Measurements from ENCODE around the gene AXDND1.
"Not testable (repeated sequence)": the region's sequence is repeated elsewhere in the genome, so short reads cannot be mapped to it uniquely, and the experiment has no call there.

Gene AXDND1

DNA sequence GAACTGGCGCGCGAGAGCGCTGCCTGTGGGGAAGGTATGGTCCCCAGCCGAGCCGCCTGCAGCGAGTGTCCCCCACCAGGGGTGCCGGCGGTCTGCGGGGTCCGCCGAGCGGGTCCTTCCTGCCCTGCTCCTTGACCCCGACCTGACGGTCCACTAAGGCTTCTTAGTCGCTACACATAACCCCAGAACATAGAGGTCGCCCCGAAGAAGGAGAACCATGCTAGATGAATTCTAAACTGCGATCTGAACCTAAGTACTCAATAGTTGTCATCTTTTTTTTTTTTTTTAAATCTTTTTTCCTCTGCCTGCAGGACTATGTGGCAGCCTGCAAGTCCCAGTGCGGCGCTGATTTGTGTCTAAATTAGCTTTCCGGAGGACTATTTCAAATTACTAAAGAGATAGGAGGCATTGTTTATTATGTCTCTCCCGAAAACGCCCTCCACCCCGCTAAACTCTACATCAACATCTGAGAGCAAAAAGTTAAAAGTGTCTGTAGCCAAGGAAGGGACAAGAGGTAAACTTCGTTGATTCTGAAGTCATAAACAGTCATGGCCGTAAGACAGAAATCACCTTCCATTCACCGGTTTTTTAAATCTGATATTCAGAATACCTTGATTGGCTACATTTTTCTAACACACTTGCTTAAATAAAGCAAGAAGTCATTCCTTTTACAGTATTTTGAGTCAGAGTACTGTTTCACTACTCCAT is 476 bp downstream of the AXDND1 start:
- no peaks in the 10 kb centered on the region for H3K27me3 ChIP-seq (ENCODE audit: control insufficient read depth, insufficient read depth, low read length)
- H3K27ac ChIP-seq (ENCODE audit: low read length) = no peak overlapping the region
- H3K4me3 ChIP-seq (ENCODE audit: low read length) = peak overlapping the region; percentile 96
- no peaks in the 10 kb centered on the region for H3K36me3 ChIP-seq (ENCODE audit: control insufficient read depth, insufficient read depth, low read length)
- H3K9me3 ChIP-seq (ENCODE audit: control insufficient read depth, insufficient read depth, low read length) = no peaks in the 10 kb centered on the region
- H3K4me1 ChIP-seq (ENCODE audit: control insufficient read depth, insufficient read depth, low read length) = no peaks in the 10 kb centered on the region
- no peak for DNase-seq (ENCODE audit: low read depth, low spot score)
- WGBS (ENCODE audit: insufficient coverage, insufficient read length) = no CpG with 5 or more reads among the region's 28 CpGs

DNA sequence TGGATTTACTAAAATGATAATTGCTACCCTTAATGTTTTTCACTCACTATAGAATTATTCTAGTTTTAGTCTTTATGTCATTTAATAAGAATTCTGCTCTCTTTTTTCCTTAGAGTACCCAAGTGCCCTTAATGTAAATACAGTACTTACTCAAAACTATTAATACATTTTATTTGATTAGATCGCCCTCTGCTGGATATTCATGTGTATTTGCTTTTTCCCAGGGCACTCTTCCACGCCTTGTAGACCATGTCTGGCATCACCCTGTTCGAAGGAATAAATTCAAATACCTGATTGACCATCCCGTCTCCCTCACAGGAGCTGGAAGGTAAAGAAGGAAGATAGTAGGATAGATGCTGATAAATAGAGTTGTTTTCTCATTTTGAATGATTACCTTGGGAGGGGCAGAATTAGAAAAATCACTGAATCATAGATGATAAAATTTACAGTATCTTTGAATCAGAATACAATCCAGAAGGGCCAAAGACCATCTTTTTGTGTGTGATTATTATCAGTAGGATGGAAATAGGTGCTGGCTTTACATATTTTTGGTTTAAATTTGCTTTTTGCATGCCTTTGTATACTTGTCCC is 4.1 kb downstream of the AXDND1 start:
- DNase-seq (ENCODE audit: low read depth, low spot score) = peak; percentile 25
- H3K27me3 ChIP-seq (ENCODE audit: control insufficient read depth, insufficient read depth, low read length) = no peaks in the 10 kb centered on the region
- no peaks in the 10 kb centered on the region for H3K9me3 ChIP-seq (ENCODE audit: control insufficient read depth, insufficient read depth, low read length)
- no CpG with 5 or more reads among the region's 4 CpGs for WGBS (ENCODE audit: insufficient coverage, insufficient read length)
- no peaks in the 10 kb centered on the region for H3K36me3 ChIP-seq (ENCODE audit: control insufficient read depth, insufficient read depth, low read length)
- H3K4me3 ChIP-seq (ENCODE audit: low read length) = no peak overlapping the region
- no peaks in the 10 kb centered on the region for H3K4me1 ChIP-seq (ENCODE audit: control insufficient read depth, insufficient read depth, low read length)
- no peak overlapping the region for H3K27ac ChIP-seq (ENCODE audit: low read length)

DNA sequence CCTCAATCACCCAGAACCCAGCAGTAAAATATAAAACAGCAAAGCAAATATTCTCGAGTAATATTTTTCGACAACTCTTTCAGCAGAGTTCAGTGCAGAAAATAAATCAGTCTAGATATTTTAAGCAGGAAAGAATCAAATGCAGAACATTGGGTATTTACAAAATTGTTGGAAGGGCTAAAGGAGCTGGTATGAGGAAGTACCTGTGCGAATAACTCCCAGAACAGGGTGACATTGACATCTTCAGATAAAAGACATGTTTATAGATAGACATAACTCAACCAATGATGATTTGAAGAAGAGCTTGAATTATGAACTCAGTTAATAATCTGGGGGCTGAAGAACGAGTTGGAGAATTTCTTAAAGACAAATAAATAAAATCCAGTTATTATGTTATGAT is 6.4 kb downstream of the AXDND1 start:
- no CpG with 5 or more reads among the region's 4 CpGs for WGBS (ENCODE audit: insufficient coverage, insufficient read length)
- no peak overlapping the region for H3K4me3 ChIP-seq (ENCODE audit: low read length)
- no peaks in the 10 kb centered on the region for H3K27me3 ChIP-seq (ENCODE audit: control insufficient read depth, insufficient read depth, low read length)
- H3K36me3 ChIP-seq (ENCODE audit: control insufficient read depth, insufficient read depth, low read length) = no peaks in the 10 kb centered on the region
- H3K4me1 ChIP-seq (ENCODE audit: control insufficient read depth, insufficient read depth, low read length) = no peaks in the 10 kb centered on the region
- H3K27ac ChIP-seq (ENCODE audit: low read length) = no peak overlapping the region
- no peaks in the 10 kb centered on the region for H3K9me3 ChIP-seq (ENCODE audit: control insufficient read depth, insufficient read depth, low read length)
- DNase-seq (ENCODE audit: low read depth, low spot score) = no peak

DNA sequence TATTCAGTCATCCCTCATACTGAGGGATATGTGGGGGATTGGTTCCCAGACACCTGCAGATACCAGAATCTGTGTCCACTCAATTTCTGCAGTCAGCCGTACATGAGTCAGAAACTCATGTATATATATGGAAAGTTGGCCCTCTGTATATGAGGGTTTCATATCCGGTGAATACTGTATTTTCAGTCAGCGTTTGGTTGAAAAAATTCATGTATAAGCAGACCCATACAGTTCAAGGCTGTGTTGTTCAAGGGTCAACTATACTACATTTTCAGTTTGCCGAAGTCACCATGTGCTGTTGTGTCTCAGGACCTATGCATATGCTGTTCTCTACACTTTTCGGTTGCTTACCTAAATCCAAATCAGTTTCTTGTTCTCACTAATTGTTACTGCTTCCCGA is 10.5 kb downstream of the AXDND1 start:
- Histone ChIP-seq H3K36me3 (ENCODE audit: control insufficient read depth, insufficient read depth, low read length) (no peaks in the 10 kb centered on the region), H3K27ac (ENCODE audit: low read length) (no peak overlapping the region), H3K9me3 (ENCODE audit: control insufficient read depth, insufficient read depth, low read length) (no peaks in the 10 kb centered on the region), H3K4me3 (ENCODE audit: low read length) (no peak overlapping the region), H3K27me3 (ENCODE audit: control insufficient read depth, insufficient read depth, low read length) (no peaks in the 10 kb centered on the region), H3K4me1 (ENCODE audit: control insufficient read depth, insufficient read depth, low read length) (no peaks in the 10 kb centered on the region)
- DNase-seq (ENCODE audit: low read depth, low spot score) = no peak
- WGBS (ENCODE audit: insufficient coverage, insufficient read length) = no CpG with 5 or more reads among the region's 6 CpGs

DNA sequence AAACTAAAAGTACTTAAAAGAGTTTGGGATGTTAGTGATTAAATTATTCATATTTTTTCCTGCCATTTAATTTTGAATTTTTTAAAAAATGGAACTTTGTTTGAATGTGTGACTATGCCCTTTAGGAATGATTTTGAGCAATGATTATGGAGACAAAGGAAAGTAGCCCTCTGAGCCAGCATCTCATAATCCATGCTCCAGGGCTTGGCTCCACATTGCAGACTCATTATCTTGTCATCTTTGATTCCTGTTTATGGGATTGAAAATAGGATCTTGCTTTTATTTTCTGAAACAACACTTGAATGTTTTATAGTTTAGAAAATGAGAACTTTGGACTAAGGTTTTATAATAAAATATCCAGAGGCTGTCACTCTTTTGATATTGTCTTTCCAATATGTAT is 14.5 kb downstream of the AXDND1 start:
- Histone ChIP-seq H3K36me3 (ENCODE audit: control insufficient read depth, insufficient read depth, low read length) (no peaks in the 10 kb centered on the region), H3K4me3 (ENCODE audit: low read length) (no peak overlapping the region), H3K27ac (ENCODE audit: low read length) (no peak overlapping the region), H3K9me3 (ENCODE audit: control insufficient read depth, insufficient read depth, low read length) (no peaks in the 10 kb centered on the region), H3K27me3 (ENCODE audit: control insufficient read depth, insufficient read depth, low read length) (no peaks in the 10 kb centered on the region), H3K4me1 (ENCODE audit: control insufficient read depth, insufficient read depth, low read length) (no peaks in the 10 kb centered on the region)
- DNase-seq (ENCODE audit: low read depth, low spot score) = no peak

DNA sequence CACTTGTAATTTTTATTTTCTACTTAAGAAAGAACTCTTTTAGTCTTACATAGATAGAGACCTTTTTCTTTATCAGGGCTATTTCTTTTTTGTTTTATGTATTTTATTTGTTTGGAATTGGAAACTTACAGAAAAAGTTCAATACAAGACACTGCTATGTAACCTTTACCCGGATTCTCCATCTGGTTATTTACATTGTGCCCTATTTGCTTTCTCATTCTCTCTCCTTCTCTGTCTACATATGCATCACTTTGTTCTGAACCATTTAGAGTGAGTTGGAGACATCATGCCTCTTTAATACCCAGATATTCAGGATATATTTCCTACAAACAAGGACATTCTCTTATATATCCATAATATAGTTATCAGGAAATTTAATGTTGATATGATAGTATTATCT is 18.3 kb downstream of the AXDND1 start:
- no peaks in the 10 kb centered on the region for H3K9me3 ChIP-seq (ENCODE audit: control insufficient read depth, insufficient read depth, low read length)
- H3K27me3 ChIP-seq (ENCODE audit: control insufficient read depth, insufficient read depth, low read length) = no peaks in the 10 kb centered on the region; the same call in 1 of the 2 replicates
- no peaks in the 10 kb centered on the region for H3K4me1 ChIP-seq (ENCODE audit: control insufficient read depth, insufficient read depth, low read length)
- no peak for DNase-seq (ENCODE audit: low read depth, low spot score)
- WGBS (ENCODE audit: insufficient coverage, insufficient read length) = no CpG with 5 or more reads among the region's 1 CpG
- H3K27ac ChIP-seq (ENCODE audit: low read length) = no peak overlapping the region
- H3K36me3 ChIP-seq (ENCODE audit: control insufficient read depth, insufficient read depth, low read length) = no peaks in the 10 kb centered on the region
- H3K4me3 ChIP-seq (ENCODE audit: low read length) = no peak overlapping the region

DNA sequence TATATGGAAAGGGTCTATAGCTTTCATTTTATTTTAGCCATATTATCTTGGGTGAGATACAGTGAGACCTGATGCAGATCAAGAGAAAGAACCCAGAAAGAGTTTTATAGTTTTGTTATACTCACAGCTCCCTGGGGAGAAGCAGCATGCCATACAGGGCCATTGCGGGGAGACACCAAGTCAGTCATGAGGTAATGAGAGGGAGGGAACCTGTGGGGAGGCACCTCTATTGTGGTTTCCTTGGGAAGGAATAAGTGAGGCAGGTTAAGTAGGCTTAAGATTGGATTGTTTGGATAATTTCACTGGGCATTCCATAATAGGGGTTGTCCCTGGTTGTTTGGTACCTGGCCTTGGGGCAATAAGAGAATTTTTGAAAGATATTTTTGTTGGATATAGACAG is 19.7 kb downstream of the AXDND1 start:
- Histone ChIP-seq H3K4me1 (ENCODE audit: control insufficient read depth, insufficient read depth, low read length) (no peaks in the 10 kb centered on the region), H3K27ac (ENCODE audit: low read length) (no peak overlapping the region), H3K36me3 (ENCODE audit: control insufficient read depth, insufficient read depth, low read length) (no peaks in the 10 kb centered on the region), H3K27me3 (ENCODE audit: control insufficient read depth, insufficient read depth, low read length) (no peaks in the 10 kb centered on the region; the same call in 1 of the 2 replicates), H3K9me3 (ENCODE audit: control insufficient read depth, insufficient read depth, low read length) (no peaks in the 10 kb centered on the region), H3K4me3 (ENCODE audit: low read length) (no peak overlapping the region)
- no peak for DNase-seq (ENCODE audit: low read depth, low spot score)
- WGBS (ENCODE audit: insufficient coverage, insufficient read length) = no CpG with 5 or more reads among the region's 1 CpG

DNA sequence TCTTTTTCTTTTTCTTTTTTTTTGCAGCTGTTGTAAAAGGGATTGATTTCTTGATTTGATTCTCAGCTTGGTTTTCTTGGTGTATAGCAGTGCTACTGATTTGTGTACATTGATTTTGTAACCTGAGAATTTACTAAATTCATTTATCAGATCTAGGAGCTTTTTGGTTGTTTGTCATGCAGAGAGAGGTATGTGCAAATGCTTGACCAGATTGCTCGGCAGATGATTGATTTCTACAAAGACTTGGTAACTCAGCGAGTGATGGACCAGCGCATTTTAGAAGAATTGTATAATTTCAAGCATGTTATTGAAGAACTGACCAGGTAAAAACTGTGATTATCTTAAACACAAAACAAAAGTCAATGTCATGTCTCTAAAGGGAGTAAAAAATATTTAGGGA is 27.9 kb downstream of the AXDND1 start:
- Histone ChIP-seq H3K27me3 (ENCODE audit: control insufficient read depth, insufficient read depth, low read length) (no peaks in the 10 kb centered on the region), H3K36me3 (ENCODE audit: control insufficient read depth, insufficient read depth, low read length) (no peaks in the 10 kb centered on the region), H3K27ac (ENCODE audit: low read length) (no peak overlapping the region), H3K9me3 (ENCODE audit: control insufficient read depth, insufficient read depth, low read length) (no peaks in the 10 kb centered on the region), H3K4me1 (ENCODE audit: control insufficient read depth, insufficient read depth, low read length) (no peaks in the 10 kb centered on the region), H3K4me3 (ENCODE audit: low read length) (no peak overlapping the region)
- WGBS (ENCODE audit: insufficient coverage, insufficient read length) = no CpG with 5 or more reads among the region's 3 CpGs
- DNase-seq (ENCODE audit: low read depth, low spot score) = no peak

DNA sequence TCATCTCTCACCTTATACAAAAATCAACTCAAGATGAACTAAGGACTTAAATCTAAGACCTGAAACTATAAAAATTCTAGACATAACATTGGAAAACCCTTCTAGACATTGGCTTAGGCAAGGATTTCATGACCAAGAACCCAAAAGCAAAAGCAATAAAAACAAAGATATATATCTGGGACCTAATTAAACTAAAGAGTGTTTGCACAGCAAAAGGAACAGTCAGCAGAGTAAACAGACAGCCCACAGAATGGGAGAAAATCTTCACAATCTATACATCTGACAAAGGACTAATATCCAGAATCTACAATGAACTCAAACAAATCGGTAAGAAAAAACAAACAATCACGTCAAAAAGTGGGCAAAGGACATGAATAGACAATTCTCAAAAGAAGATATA is 33.6 kb downstream of the AXDND1 start:
- not testable (repeated sequence) for H3K9me3 ChIP-seq (ENCODE audit: control insufficient read depth, insufficient read depth, low read length); H3K27ac ChIP-seq (ENCODE audit: low read length); H3K36me3 ChIP-seq (ENCODE audit: control insufficient read depth, insufficient read depth, low read length); H3K27me3 ChIP-seq (ENCODE audit: control insufficient read depth, insufficient read depth, low read length); H3K4me3 ChIP-seq (ENCODE audit: low read length); H3K4me1 ChIP-seq (ENCODE audit: control insufficient read depth, insufficient read depth, low read length); DNase-seq (ENCODE audit: low read depth, low spot score)
- no CpG with 5 or more reads among the region's 2 CpGs for WGBS (ENCODE audit: insufficient coverage, insufficient read length)

DNA sequence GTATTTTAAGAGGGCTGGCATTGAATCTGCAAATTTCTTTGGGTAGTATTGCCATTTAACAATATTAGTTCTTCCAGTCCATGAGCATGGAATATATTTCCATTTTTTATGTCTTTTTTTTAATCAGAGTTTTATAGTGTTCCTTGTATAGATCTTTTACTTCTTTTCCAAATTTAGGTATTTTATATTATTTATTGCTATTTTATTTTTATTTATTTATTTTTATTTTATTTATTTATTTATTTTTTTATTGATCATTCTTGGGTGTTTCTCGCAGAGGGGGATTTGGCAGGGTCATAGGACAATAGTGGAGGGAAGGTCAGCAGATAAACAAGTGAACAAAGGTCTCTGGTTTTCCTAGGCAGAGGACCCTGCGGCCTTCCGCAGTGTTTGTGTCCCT is 52.0 kb downstream of the AXDND1 start:
- H3K27me3 ChIP-seq (ENCODE audit: control insufficient read depth, insufficient read depth, low read length); H3K27ac ChIP-seq (ENCODE audit: low read length); H3K4me1 ChIP-seq (ENCODE audit: control insufficient read depth, insufficient read depth, low read length); DNase-seq (ENCODE audit: low read depth, low spot score); H3K4me3 ChIP-seq (ENCODE audit: low read length); H3K9me3 ChIP-seq (ENCODE audit: control insufficient read depth, insufficient read depth, low read length); H3K36me3 ChIP-seq (ENCODE audit: control insufficient read depth, insufficient read depth, low read length): not testable (repeated sequence)
- no CpG with 5 or more reads among the region's 3 CpGs for WGBS (ENCODE audit: insufficient coverage, insufficient read length)

DNA sequence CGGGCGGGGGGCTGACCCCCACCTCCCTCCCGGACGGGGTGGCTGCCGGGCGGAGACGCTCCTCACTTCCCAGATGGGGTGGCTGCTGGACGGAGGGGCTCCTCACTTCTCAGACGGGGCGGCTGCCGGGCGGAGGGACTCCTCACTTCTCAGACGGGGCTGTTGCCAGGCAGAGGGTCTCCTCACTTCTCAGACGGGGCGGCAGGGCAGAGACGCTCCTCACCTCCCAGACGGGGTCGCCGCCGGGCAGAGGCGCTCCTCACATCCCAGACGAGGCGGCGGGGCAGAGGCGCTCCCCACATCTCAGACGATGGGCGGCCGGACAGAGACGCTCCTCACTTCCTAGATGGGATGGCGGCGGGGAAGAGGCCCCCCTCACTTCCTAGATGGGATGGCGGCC is 52.9 kb downstream of the AXDND1 start:
- WGBS (ENCODE audit: insufficient coverage, insufficient read length) = no CpG with 5 or more reads among the region's 32 CpGs
- not testable (repeated sequence) for H3K4me3 ChIP-seq (ENCODE audit: low read length); DNase-seq (ENCODE audit: low read depth, low spot score); H3K36me3 ChIP-seq (ENCODE audit: control insufficient read depth, insufficient read depth, low read length); H3K4me1 ChIP-seq (ENCODE audit: control insufficient read depth, insufficient read depth, low read length); H3K9me3 ChIP-seq (ENCODE audit: control insufficient read depth, insufficient read depth, low read length); H3K27me3 ChIP-seq (ENCODE audit: control insufficient read depth, insufficient read depth, low read length); H3K27ac ChIP-seq (ENCODE audit: low read length)
